ENCODE results near the gene TST.

DNA sequence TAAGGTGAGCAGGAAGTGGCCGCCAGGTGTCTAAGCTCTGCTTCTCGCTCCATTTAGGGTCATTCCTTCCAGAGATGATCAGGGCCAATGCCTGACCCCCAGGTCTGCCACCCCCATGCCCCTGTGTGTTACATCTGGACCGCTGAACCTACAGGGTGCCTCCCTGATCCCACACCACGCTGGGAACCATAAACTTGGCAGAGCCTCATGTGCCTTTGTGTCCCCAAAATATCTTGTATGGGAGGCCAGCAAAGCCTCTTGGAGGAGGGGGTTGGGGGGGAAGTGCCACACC, 3.7 kb downstream of the TST start:
- TF ChIP-seq POLR2A (IDR thresholded peaks at IDR 0.05; ENCODE audit: low read depth, low read length) (no peak), TAF1 (IDR thresholded peaks at IDR 0.05; ENCODE audit: borderline replicate concordance, low read depth, low read length) (no peak), POLR2AphosphoS5 (IDR thresholded peaks at IDR 0.05; ENCODE audit: low read depth, low read length) (no peak)

All from GM12892 (cell line).